GM23338 (cell line): Measurements from ENCODE around the gene ADAD1. TPM values are rescaled to one million over a fixed set of nuclear protein-coding genes. Genes with fewer than 3 reads are reported as not detected.

Experiments used
- ATAC-seq: fragments of 200-7000 bp; cut with Tn5 transposase; 3 replicates; pipeline ENCODE4 v1.9.1; 2020
- DNase-seq: peaks from one replicate; pipeline ENCODE4 v3.0.0-alpha.2; 2015; ENCODE audit warnings: low spot score
- H2AFZ ChIP-seq: fragments of 200-600 bp; sonication (generic); 2 replicates; pipeline ENCODE4 v1.8.0; 2016; ENCODE audit warnings: antibody characterized with exemption, mild to moderate bottlenecking, moderate library complexity
- H3F3A ChIP-seq: fragments of 200-600 bp; sonication (generic); replicated peaks from 2 replicates; pipeline ENCODE4 v1.8.0; 2017; ENCODE audit warnings: antibody characterized with exemption, mixed run types, low read depth
- H3K27ac ChIP-seq: fragments of 200-600 bp; sonication (generic); 2 replicates; pipeline ENCODE4 v1.6.1; 2016; ENCODE audit warnings: low read depth
- H3K27me3 ChIP-seq: fragments of 200-600 bp; sonication (generic); 2 replicates; pipeline ENCODE4 v1.8.0; 2016; ENCODE audit warnings: mild to moderate bottlenecking, mixed run types, moderate library complexity; ENCODE audit not compliant: insufficient read depth
- H3K36me3 ChIP-seq: fragments of 200-600 bp; sonication (generic); 2 replicates; pipeline ENCODE4 v1.8.0; 2016; ENCODE audit warnings: mild to moderate bottlenecking; ENCODE audit not compliant: insufficient read depth
- H3K4me1 ChIP-seq: fragments of 200-600 bp; sonication (generic); 2 replicates; pipeline ENCODE4 v1.8.0; 2016; ENCODE audit warnings: mild to moderate bottlenecking, moderate library complexity; ENCODE audit not compliant: insufficient read depth
- H3K4me2 ChIP-seq: fragments of 200-600 bp; sonication (generic); 2 replicates; pipeline ENCODE4 v1.7.1; 2017; ENCODE audit warnings: mixed run types
- H3K4me3 ChIP-seq: fragments of 200-600 bp; sonication (generic); 2 replicates; pipeline ENCODE4 v1.6.1; 2016; ENCODE audit warnings: mixed run types
- H3K79me2 ChIP-seq: fragments of 200-600 bp; sonication (generic); replicated peaks from 2 replicates; pipeline ENCODE4 v1.8.0; 2017; ENCODE audit warnings: mild to moderate bottlenecking; ENCODE audit not compliant: insufficient read depth
- H3K9me2 ChIP-seq: fragments of 200-600 bp; sonication (generic); 2 replicates; pipeline ENCODE4 v1.8.0; 2017; ENCODE audit not compliant: insufficient read depth
- H4K20me1 ChIP-seq: fragments of 200-600 bp; sonication (generic); replicated peaks from 2 replicates; pipeline ENCODE4 v1.8.0; 2017; ENCODE audit warnings: mild to moderate bottlenecking; ENCODE audit not compliant: insufficient read depth
- H3K27ac Mint-ChIP-seq: 2 replicates; pipeline ENCODE4 v1.8.0; 2020; ENCODE audit warnings: inconsistent platforms, mild to moderate bottlenecking, moderate library complexity, mixed read lengths
- H3K27me3 Mint-ChIP-seq: 3 replicates; pipeline ENCODE4 v1.8.0; 2022; ENCODE audit warnings: low read depth, mild to moderate bottlenecking, moderate library complexity, mixed read lengths, inconsistent platforms; ENCODE audit not compliant: insufficient read depth, poor library complexity
- H3K36me3 Mint-ChIP-seq: 3 replicates; pipeline ENCODE4 v1.8.0; 2021; ENCODE audit warnings: low read depth, mild to moderate bottlenecking, inconsistent platforms, moderate library complexity, mixed read lengths
- H3K4me1 Mint-ChIP-seq: 3 replicates; pipeline ENCODE4 v1.8.0; 2020; ENCODE audit warnings: mild to moderate bottlenecking, inconsistent platforms, mixed read lengths
- H3K4me3 Mint-ChIP-seq: 3 replicates; pipeline ENCODE4 v1.8.0; 2021; ENCODE audit warnings: moderate library complexity, mild to moderate bottlenecking, inconsistent platforms, mixed read lengths
- H3K9me3 Mint-ChIP-seq: 3 replicates; pipeline ENCODE4 v1.8.0; 2020; ENCODE audit warnings: moderate library complexity, mild to moderate bottlenecking, inconsistent platforms, mixed read lengths
- CTCF ChIP-seq, 2 experiments: fragments of 200-600 bp in 1 of 2; sonication (generic) in 1 of 2; conservative IDR thresholded peaks; 2 replicates each; pipeline versions ENCODE4 v1.5.1 to v1.6.1; 2016 to 2017; ENCODE audit warnings: antibody characterized with exemption in 2 of 2, low read depth in 2 of 2, mild to moderate bottlenecking in 2 of 2, moderate library complexity in 1 of 2
- ETS1 ChIP-seq: IDR thresholded peaks from 2 replicates; pipeline ENCODE4 v1.6.1; 2016; ENCODE audit warnings: antibody characterized with exemption
- EZH2phosphoT487 ChIP-seq: fragments of 200-600 bp; sonication (generic); IDR thresholded peaks from one replicate; pipeline ENCODE4 v1.8.1; 2018; ENCODE audit warnings: antibody characterized with exemption; ENCODE audit not compliant: unreplicated experiment
- NANOG ChIP-seq: IDR thresholded peaks from 2 replicates; pipeline ENCODE4 v1.6.1; 2016; ENCODE audit warnings: antibody characterized with exemption, borderline replicate concordance
- REST ChIP-seq: IDR thresholded peaks from one replicate; pipeline ENCODE4 v1.6.1; 2018; ENCODE audit warnings: antibody characterized with exemption; ENCODE audit not compliant: unreplicated experiment
- STAT1 ChIP-seq: IDR thresholded peaks from one replicate; pipeline ENCODE4 v1.6.1; 2016; ENCODE audit warnings: antibody characterized with exemption; ENCODE audit not compliant: unreplicated experiment
- ZNF462 ChIP-seq: fragments of 250-450 bp; sonication (Bioruptor Pico); IDR thresholded peaks from 2 replicates; pipeline ENCODE4 v1.5.0; 2020; ENCODE audit warnings: mild to moderate bottlenecking, moderate library complexity
- polyA plus RNA-seq: library from polyadenylated mRNA; unstranded; fragments of >200 nt; fragmentation: Nextera tagmentation; extraction: Ambion mirVana; gene quantifications from 2 replicates; pipeline ENCODE4 v1.2.1, GENCODE V29; 2016
- total RNA-seq: library from RNA; depleted of rRNA; stranded (reverse); fragments of >200 nt; shearing (Covaris generic); gene quantifications from 2 replicates; pipeline ENCODE4 v1.2.3, GENCODE V29; 2014

ADAD1 gene
- total and polyA plus RNA-seq, 2 experiments from 2014 or later, result not detected

GRCh38 chr4:122476745-122477144 lies 97.9 kb downstream of the ADAD1 start:
- H3K9me3 Mint-ChIP-seq, result no peaks in the 10 kb centered on the region
- DNase-seq, result no peak
- no peaks in the 10 kb centered on the region for H3K36me3 Mint-ChIP-seq
- no peaks in the 10 kb centered on the region for H3F3A ChIP-seq
- H2AFZ ChIP-seq, result no peak overlapping the region
- H3K79me2 ChIP-seq, result no peaks in the 10 kb centered on the region
- H4K20me1 ChIP-seq, result no peaks in the 10 kb centered on the region
- H3K27me3 ChIP-seq, result no peaks in the 10 kb centered on the region
- H3K27me3 Mint-ChIP-seq, result peaks cover 2% of the 10 kb centered on the region
- TF ChIP-seq CTCF (conservative IDR thresholded peaks at IDR 0.05; ENCODE audit: low read depth in 2 of 2), result no peak
- TF ChIP-seq ZNF462 (CRISPR knock-in tag), result no peak
- no peak for TF ChIP-seq ETS1
- no peak for TF ChIP-seq REST
- no peak for TF ChIP-seq NANOG
- TF ChIP-seq EZH2phosphoT487, result no peak
- TF ChIP-seq STAT1, result no peak
- H3K9me2 ChIP-seq, result no peaks in the 10 kb centered on the region
- no peaks in the 10 kb centered on the region for H3K4me1 Mint-ChIP-seq
- H3K4me2 ChIP-seq, result no peak overlapping the region
- H3K4me3 ChIP-seq, result no peak overlapping the region
- H3K27ac Mint-ChIP-seq, result no peak overlapping the region
- H3K4me3 Mint-ChIP-seq, result no peak overlapping the region
- no peaks in the 10 kb centered on the region for H3K36me3 ChIP-seq
- H3K4me1 ChIP-seq, result no peaks in the 10 kb centered on the region
- no peak overlapping the region for H3K27ac ChIP-seq
- ATAC-seq, result no peak
